HepG2 (cell line): ENCODE measurements around the gene SRBD1. TPM values are rescaled to one million over a fixed set of nuclear protein-coding genes. Genes with fewer than 3 reads are reported as not detected.
A peak's percentile ranks its signal among the peaks of the same experiment; 100 is the strongest.

Experiments
- AGO1 ChIP-seq: fragments of 200-400 bp; formaldehyde crosslinking; IDR thresholded peaks from 2 replicates; pipeline ENCODE4 v1.6.1; 2017; ENCODE audit warnings: mild to moderate bottlenecking, low read depth, low read length, moderate library complexity; ENCODE audit not compliant: poor library complexity, severe bottlenecking
- NRL ChIP-seq: sonication (generic); formaldehyde crosslinking; IDR thresholded peaks from 2 replicates; pipeline ENCODE4 v1.5.0; 2020; ENCODE audit warnings: missing genetic modification reagents, mild to moderate bottlenecking, moderate library complexity, borderline replicate concordance
- RXRA ChIP-seq: sonication (generic); formaldehyde crosslinking; IDR thresholded peaks from 2 replicates; pipeline ENCODE4 v1.5.1; 2020; ENCODE audit warnings: missing genetic modification reagents
- TGIF2 ChIP-seq: IDR thresholded peaks from 2 replicates; pipeline ENCODE4 v1.6.1; 2016; ENCODE audit warnings: control low read depth, missing compliant biosample characterization
- ZNF251 ChIP-seq: sonication (generic); formaldehyde crosslinking; IDR thresholded peaks from 2 replicates; pipeline ENCODE4 v1.9.0; 2021; ENCODE audit warnings: mild to moderate bottlenecking, missing genetic modification reagents
- ZNF839 ChIP-seq: sonication (generic); formaldehyde crosslinking; IDR thresholded peaks from 2 replicates; pipeline ENCODE4 v1.4.0; 2020; ENCODE audit warnings: missing genetic modification reagents, mild to moderate bottlenecking, borderline replicate concordance
- polyA plus RNA-seq, 8 experiments: library from polyadenylated mRNA; depleted of rRNA in 3 of 8; stranded (reverse) in 7 of 8; unstranded in 1 of 8; fragments of >200 nt; fragmentation: Illumina TruSeq in 4 of 8; extraction: Trizol in 4 of 8; gene quantifications; 2 replicates each; pipeline versions ENCODE4 v1.2.1 to v1.2.3, GENCODE V29; 2011 to 2016; ENCODE audit warnings: low read depth in 4 of 8, missing spikeins in 1 of 8, mixed read lengths in 1 of 8; ENCODE audit not compliant: insufficient read depth in 1 of 8
- total RNA-seq, 5 experiments: library from RNA; depleted of rRNA; stranded (reverse); fragments of >200 nt; fragmentation: Illumina TruSeq; extraction: Trizol; gene quantifications; 2 replicates each; pipeline ENCODE4 v1.2.3, GENCODE V29; 2016; ENCODE audit warnings: low read depth in 1 of 5
- TF ChIP-seq, protein P1 (sequence below): IDR thresholded peaks from 2 replicates; pipeline ENCODE4 v1.6.1; 2012; ENCODE audit warnings: low read depth, low read length, improper control_type of control experiment
- TF ChIP-seq, protein P2 (sequence below): sonication (generic); formaldehyde crosslinking; IDR thresholded peaks from 2 replicates; pipeline ENCODE4 v1.5.0; 2020; ENCODE audit warnings: mild to moderate bottlenecking, missing genetic modification reagents, borderline replicate concordance
- TF ChIP-seq, protein P3 (sequence below): IDR thresholded peaks from 2 replicates; pipeline ENCODE4 v1.6.1; 2016; ENCODE audit warnings: missing genetic modification reagents, missing compliant biosample characterization
- TF ChIP-seq, protein P4 (sequence below): sonication (generic); formaldehyde crosslinking; IDR thresholded peaks from 2 replicates; pipeline ENCODE4 v1.4.0; 2020; ENCODE audit warnings: mild to moderate bottlenecking, missing genetic modification reagents

SRBD1 gene
- total and polyA plus RNA-seq, 2 of the 13 experiments (the other 11 are each of a cell fraction or from before 2014, with no cell fraction given), result 3.2 to 23.9 TPM

DNA sequence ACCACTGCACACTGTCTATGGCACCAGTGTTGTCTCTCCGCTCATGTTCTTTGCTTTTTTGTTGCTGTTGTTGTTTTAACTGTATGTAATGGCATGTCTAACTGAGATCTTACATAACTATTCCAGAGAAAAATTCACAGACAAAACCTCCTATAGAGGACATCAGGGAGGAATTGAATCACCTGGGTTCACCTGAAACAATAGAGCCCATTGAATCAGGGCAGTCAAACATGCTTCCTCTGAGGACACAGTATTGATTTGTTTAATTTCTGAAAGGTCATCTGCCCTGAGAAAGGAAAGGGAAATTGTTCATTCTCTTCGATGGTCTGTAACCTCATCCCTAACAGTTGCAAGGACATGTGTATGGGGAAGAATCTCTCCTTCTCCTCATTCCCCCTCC, 237.5 kb downstream of the SRBD1 start (continued):
- TF ChIP-seq RXRA (peak; percentile 82; the same call in 1 of the 2 replicates), NRL (CRISPR knock-in tag) (no peak), ZNF251 (CRISPR knock-in tag) (no peak), TGIF2 (no peak), AGO1 (no peak), ZNF839 (CRISPR knock-in tag) (no peak)
- TF ChIP-seq, protein P1, sequence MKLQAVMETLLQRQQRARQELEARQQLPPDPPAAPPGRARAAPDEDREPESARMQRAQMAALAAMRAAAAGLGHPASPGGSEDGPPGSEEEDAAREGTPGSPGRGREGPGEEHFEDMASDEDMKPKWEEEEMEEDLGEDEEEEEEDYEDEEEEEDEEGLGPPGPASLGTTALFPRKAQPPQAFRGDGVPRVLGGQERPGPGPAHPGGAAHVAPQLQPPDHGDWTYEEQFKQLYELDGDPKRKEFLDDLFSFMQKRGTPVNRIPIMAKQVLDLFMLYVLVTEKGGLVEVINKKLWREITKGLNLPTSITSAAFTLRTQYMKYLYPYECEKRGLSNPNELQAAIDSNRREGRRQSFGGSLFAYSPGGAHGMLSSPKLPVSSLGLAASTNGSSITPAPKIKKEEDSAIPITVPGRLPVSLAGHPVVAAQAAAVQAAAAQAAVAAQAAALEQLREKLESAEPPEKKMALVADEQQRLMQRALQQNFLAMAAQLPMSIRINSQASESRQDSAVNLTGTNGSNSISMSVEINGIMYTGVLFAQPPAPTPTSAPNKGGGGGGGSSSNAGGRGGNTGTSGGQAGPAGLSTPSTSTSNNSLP, result peak; percentile 79
- TF ChIP-seq, protein P2, sequence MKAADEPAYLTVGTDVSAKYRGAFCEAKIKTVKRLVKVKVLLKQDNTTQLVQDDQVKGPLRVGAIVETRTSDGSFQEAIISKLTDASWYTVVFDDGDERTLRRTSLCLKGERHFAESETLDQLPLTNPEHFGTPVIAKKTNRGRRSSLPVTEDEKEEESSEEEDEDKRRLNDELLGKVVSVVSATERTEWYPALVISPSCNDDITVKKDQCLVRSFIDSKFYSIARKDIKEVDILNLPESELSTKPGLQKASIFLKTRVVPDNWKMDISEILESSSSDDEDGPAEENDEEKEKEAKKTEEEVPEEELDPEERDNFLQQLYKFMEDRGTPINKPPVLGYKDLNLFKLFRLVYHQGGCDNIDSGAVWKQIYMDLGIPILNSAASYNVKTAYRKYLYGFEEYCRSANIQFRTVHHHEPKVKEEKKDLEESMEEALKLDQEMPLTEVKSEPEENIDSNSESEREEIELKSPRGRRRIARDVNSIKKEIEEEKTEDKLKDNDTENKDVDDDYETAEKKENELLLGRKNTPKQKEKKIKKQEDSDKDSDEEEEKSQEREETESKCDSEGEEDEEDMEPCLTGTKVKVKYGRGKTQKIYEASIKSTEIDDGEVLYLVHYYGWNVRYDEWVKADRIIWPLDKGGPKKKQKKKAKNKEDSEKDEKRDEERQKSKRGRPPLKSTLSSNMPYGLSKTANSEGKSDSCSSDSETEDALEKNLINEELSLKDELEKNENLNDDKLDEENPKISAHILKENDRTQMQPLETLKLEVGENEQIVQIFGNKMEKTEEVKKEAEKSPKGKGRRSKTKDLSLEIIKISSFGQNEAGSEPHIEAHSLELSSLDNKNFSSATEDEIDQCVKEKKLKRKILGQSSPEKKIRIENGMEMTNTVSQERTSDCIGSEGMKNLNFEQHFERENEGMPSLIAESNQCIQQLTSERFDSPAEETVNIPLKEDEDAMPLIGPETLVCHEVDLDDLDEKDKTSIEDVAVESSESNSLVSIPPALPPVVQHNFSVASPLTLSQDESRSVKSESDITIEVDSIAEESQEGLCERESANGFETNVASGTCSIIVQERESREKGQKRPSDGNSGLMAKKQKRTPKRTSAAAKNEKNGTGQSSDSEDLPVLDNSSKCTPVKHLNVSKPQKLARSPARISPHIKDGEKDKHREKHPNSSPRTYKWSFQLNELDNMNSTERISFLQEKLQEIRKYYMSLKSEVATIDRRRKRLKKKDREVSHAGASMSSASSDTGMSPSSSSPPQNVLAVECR (CRISPR knock-in tag), result peak; percentile 19; the same call in 1 of the 2 replicates
- TF ChIP-seq, protein P3, sequence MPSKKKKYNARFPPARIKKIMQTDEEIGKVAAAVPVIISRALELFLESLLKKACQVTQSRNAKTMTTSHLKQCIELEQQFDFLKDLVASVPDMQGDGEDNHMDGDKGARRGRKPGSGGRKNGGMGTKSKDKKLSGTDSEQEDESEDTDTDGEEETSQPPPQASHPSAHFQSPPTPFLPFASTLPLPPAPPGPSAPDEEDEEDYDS, result no peak; the same call in none of the 2 replicates
- TF ChIP-seq, protein P4, sequence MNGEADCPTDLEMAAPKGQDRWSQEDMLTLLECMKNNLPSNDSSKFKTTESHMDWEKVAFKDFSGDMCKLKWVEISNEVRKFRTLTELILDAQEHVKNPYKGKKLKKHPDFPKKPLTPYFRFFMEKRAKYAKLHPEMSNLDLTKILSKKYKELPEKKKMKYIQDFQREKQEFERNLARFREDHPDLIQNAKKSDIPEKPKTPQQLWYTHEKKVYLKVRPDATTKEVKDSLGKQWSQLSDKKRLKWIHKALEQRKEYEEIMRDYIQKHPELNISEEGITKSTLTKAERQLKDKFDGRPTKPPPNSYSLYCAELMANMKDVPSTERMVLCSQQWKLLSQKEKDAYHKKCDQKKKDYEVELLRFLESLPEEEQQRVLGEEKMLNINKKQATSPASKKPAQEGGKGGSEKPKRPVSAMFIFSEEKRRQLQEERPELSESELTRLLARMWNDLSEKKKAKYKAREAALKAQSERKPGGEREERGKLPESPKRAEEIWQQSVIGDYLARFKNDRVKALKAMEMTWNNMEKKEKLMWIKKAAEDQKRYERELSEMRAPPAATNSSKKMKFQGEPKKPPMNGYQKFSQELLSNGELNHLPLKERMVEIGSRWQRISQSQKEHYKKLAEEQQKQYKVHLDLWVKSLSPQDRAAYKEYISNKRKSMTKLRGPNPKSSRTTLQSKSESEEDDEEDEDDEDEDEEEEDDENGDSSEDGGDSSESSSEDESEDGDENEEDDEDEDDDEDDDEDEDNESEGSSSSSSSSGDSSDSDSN, result no peak
- TF ChIP-seq, all 625 proteins: peak for 139
